Muscle of leg (tissue), 11 donors: ENCODE data around the gene MYO3B. TPM values are rescaled to one million over a fixed set of nuclear protein-coding genes. Genes with fewer than 3 reads are reported as not detected.

Experiments used
- DNase-seq: peaks from one replicate; pipeline ENCODE4 v3.0.0; 2013
- H3K27ac ChIP-seq: one replicate; pipeline ENCODE4 v1.5.1; 2013; ENCODE audit warnings: mild to moderate bottlenecking, low read length, control low read depth
- H3K27me3 ChIP-seq: one replicate; pipeline ENCODE4 v1.6.1; 2013; ENCODE audit warnings: low read length; ENCODE audit not compliant: control insufficient read depth, insufficient read depth
- H3K36me3 ChIP-seq: one replicate; pipeline ENCODE4 v1.6.1; 2013; ENCODE audit warnings: low read length; ENCODE audit not compliant: control insufficient read depth, insufficient read depth
- H3K4me1 ChIP-seq: one replicate; pipeline ENCODE4 v1.6.1; 2013; ENCODE audit warnings: low read length; ENCODE audit not compliant: control insufficient read depth, insufficient read depth
- H3K4me3 ChIP-seq: one replicate; pipeline ENCODE4 v1.5.1; 2013; ENCODE audit warnings: low read length, control low read depth
- H3K9me3 ChIP-seq: replicated peaks from 2 replicates; pipeline ENCODE4 v1.6.1; 2013; ENCODE audit warnings: low read depth, low read length; ENCODE audit not compliant: control insufficient read depth
- WGBS: methylation state at CpG from one replicate; pipeline ENCODE4 v1.1.5; 2013; ENCODE audit warnings: missing lambda C conversion rate; ENCODE audit not compliant: insufficient coverage; 5-methylcytosine and 5-hydroxymethylcytosine counted together
- polyA plus RNA-seq, 8 donors: library from polyadenylated mRNA; unstranded; fragments of 120-200 nt; gene quantifications; one replicate each; pipeline versions ENCODE4 v1.2.1 to v1.2.3, GENCODE V29; 2013; ENCODE audit warnings: inconsistent platforms in 1 of 8, low replicate concordance in 1 of 8; ENCODE audit not compliant: insufficient read length in 8 of 8, insufficient read depth in 1 of 8
- total RNA-seq: library from RNA; stranded (reverse); fragments of 120-200 nt; gene quantifications from one replicate; pipeline ENCODE4 v1.2.4, GENCODE V29; 2013

Gene MYO3B
- total and polyA plus RNA-seq, 9 donors: 0.12 to 0.79 (median 0.18) TPM

DNA sequence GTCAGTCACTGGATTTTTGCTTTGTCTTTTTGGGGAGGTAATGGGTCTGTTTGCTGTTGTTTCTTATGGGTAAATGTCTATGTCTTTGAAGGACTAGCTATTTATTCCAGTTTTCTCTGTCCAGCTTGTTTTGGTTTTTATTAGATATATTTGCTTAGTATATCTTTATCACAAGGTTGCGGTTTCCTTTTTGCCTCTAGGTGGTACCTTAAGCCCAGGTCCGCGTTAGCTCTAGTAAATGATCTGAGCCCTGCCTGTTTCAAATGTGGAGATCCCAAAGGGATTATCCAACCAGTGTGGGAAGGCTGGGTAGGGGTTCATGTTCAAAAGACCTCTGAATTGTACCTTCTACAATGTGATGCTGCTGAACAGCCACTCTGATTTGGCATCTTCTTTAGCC lies 114.5 kb downstream of the MYO3B start:
- H3K27me3 ChIP-seq: no peaks in the 10 kb centered on the region
- no peak overlapping the region for H3K4me3 ChIP-seq
- H3K27ac ChIP-seq: no peak overlapping the region
- no peaks in the 10 kb centered on the region for H3K36me3 ChIP-seq
- H3K4me1 ChIP-seq: no peaks in the 10 kb centered on the region
- DNase-seq: no peak
- WGBS: 55% methylated on average over 2 of the region's 3 CpGs
- no peaks in the 10 kb centered on the region for H3K9me3 ChIP-seq

DNA sequence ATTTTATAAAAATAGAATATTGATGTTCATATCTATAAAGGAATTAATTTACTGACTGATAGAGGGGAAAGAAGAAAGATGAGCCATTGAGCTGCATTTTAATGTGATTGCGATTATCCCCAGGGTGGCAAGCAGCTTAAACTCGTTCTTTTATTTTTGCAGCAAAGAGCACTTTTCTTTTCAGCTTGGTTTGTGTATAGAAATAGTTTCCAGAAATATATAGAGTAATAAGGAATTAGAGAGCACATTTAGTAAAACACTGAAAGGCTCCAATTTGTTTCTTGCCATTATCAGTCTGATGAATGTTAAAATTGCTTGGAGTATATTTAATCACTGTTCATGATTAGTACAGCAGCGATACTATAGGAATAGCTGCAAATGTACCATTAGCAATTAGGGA lies 119.5 kb downstream of the MYO3B start:
- Histone ChIP-seq H3K27ac (no peak overlapping the region), H3K36me3 (no peaks in the 10 kb centered on the region), H3K4me1 (no peaks in the 10 kb centered on the region), H3K27me3 (no peaks in the 10 kb centered on the region), H3K9me3 (no peaks in the 10 kb centered on the region), H3K4me3 (no peak overlapping the region)
- DNase-seq: no peak
- WGBS: 100% methylated on average over 1 of the region's 3 CpGs

DNA sequence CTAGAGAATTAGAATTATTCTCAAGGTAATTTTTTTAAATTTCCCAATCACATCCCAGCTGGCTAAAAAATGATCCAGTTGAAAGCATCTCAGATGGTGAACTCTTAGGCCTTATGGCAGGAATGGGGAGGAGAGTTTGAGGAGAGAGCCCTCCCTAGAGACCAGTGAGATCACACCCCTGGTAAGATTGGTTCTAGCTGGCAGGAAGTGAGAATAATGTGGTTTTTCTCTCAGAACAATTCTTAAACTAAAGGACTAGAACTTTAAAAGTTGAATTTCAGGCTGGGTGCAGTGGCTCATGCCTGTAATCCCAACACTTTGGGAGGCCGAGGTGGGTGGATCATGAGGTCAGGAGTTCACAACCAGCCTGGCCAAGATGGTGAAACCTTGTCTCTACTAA lies 120.2 kb downstream of the MYO3B start:
- H3K9me3 ChIP-seq: no peaks in the 10 kb centered on the region
- H3K4me3 ChIP-seq: no peak overlapping the region
- H3K36me3 ChIP-seq: no peaks in the 10 kb centered on the region
- DNase-seq: no peak
- H3K27ac ChIP-seq: no peak overlapping the region
- WGBS: no CpG with 5 or more reads among the region's 1 CpG
- H3K27me3 ChIP-seq: no peaks in the 10 kb centered on the region
- H3K4me1 ChIP-seq: no peaks in the 10 kb centered on the region

DNA sequence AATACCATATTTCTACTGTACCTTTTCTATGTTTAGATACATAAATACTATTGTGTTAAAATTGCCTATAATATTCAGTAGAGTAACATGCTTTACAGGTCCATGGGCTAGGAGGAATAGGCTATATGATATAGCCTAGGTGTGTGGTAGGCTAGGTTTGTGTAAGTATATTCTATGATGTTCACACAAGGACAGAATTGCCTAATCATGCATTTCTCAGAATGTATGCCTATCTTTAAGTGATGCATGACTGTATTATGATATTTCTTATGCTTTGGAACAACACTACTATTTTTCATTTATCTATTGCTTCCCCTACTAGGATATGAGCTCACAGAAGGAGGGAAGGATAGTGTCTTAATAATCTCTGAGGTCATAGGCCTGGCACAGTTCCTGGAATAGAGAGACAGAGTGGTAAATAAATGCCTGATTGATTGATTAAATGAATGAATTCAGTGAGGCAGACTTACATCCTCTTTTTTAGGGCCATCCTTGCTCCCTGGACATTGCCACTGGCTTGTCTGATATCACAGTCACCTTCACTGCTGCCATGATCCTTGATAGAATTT lies 121.0 kb downstream of the MYO3B start:
- no peak overlapping the region for H3K27ac ChIP-seq
- no peaks in the 10 kb centered on the region for H3K36me3 ChIP-seq
- no peak overlapping the region for H3K4me3 ChIP-seq
- no peak for DNase-seq
- no peaks in the 10 kb centered on the region for H3K4me1 ChIP-seq
- H3K9me3 ChIP-seq: no peaks in the 10 kb centered on the region
- H3K27me3 ChIP-seq: no peaks in the 10 kb centered on the region

DNA sequence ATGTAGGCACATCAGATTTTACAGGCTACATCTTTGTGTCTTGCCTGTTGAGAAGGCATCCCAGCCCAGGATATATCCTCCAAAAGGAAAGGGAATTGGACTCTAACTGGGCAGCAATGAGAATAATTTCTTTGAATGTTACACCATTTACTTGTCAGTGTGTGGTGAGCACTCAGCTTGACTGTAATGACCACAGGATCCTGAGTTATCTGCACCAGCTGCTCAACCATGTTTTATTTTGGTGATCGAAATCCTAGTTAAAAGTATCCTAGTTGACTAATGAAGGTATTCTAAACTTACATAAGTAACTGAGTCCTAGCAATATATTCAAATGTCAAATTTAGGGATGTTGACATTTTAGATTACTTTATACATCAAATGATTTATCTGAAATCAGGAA lies 123.0 kb downstream of the MYO3B start:
- no CpG with 5 or more reads among the region's 1 CpG for WGBS
- Histone ChIP-seq H3K27me3 (no peaks in the 10 kb centered on the region), H3K27ac (no peak overlapping the region)

DNA sequence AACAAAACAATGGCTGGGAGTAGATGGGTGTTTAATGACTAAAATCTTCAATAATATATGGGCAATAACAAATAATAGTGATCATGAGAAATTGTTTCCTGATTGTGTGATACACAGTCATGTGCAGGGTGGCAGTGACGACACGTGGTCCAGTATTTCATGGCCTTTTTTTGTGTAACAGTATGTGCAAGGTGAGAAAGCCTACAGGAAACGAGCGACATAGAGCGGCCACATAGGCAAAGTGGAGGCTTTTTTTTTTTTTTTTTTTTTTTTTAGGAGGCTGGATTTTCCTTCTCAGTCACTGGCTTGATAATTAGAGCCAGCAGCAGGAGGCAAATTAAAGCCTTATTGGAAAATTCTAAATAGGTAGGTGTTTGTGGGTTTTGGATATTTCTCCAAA lies 123.7 kb downstream of the MYO3B start:
- Histone ChIP-seq H3K4me3 (no peak overlapping the region), H3K27me3 (no peaks in the 10 kb centered on the region), H3K36me3 (no peaks in the 10 kb centered on the region), H3K27ac (no peak overlapping the region), H3K9me3 (no peaks in the 10 kb centered on the region), H3K4me1 (no peaks in the 10 kb centered on the region)
- DNase-seq: no peak
- 60% methylated on average over 2 of the region's 5 CpGs for WGBS

More for the DNA sequence above, 123.0 kb downstream of the MYO3B start:
- Histone ChIP-seq H3K4me1 (no peaks in the 10 kb centered on the region), H3K36me3 (no peaks in the 10 kb centered on the region), H3K4me3 (no peak overlapping the region), H3K9me3 (no peaks in the 10 kb centered on the region)
- DNase-seq: no peak

DNA sequence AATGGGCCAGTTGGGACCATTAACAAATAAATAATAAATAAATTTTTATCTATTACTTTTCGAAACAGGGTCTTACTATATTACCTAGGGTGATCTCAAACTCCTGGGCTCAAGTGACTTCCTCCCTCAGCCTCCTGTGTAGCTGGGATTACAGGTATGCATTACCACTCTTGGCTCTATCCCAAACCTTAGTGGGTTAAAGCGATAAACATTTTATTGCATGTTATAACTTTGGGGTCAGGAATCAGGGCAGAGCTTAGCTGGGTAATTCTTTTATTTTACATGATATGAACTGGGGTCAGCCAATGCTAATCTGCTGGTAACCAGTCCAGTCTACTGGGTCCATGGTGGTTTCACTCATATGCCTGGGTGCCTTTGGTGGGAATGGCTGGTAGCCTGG lies 127.8 kb downstream of the MYO3B start:
- H3K36me3 ChIP-seq: no peaks in the 10 kb centered on the region
- no peak for DNase-seq
- H3K9me3 ChIP-seq: no peaks in the 10 kb centered on the region
- no peak overlapping the region for H3K4me3 ChIP-seq
- no peak overlapping the region for H3K27ac ChIP-seq
- H3K27me3 ChIP-seq: no peaks in the 10 kb centered on the region
- WGBS: no CpG with 5 or more reads among the region's 2 CpGs
- no peaks in the 10 kb centered on the region for H3K4me1 ChIP-seq

DNA sequence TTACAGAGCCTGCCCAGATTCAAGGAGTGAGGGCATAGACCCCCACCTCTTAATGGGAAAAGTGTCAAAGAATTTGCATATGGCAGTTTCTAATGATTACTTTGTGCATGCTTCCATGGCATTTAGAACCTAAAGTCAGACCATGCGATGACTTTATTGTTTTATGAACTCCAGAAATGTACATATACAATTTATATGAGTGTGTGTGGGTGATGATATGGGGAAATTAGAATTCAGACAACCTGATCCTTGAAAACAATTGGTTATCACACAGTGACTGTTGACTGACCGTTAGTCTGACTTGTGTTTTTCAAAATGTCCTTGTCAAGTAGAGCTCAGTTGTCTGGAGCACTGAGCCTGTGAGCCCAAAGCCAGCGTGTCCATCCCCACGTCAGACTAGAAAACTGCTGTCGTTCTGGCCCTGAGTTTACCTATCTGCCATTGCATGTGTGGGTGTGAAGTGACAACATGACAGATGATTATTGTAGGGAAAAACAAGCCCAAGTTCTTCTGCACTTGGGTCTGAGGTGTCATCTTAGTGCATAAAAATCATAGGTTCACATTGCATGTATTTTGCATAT lies 128.4 kb downstream of the MYO3B start:
- Histone ChIP-seq H3K4me3 (no peak overlapping the region), H3K9me3 (no peaks in the 10 kb centered on the region), H3K27me3 (no peaks in the 10 kb centered on the region), H3K27ac (no peak overlapping the region), H3K4me1 (no peaks in the 10 kb centered on the region), H3K36me3 (no peaks in the 10 kb centered on the region)
- 79% methylated on average over 3 of the region's 5 CpGs for WGBS
- DNase-seq: no peak

DNA sequence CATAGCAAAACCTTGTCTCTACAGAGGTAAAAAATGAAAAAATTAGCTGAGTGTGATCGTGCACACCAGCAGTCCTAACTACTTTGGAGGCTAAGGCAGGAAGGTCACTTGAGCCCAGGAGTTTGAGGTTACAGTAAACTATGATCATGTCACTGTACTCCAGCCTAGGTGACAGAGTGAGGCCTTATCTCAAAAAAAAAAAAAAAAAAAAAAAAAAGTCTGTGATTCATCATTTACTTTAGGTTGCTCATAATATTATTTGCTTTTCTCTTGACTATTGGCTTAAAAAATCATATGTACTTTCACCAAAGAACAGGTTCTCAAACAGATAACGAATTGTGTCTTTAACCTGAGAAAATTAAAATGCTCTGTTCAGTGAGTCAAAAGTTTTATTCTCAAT lies 129.1 kb downstream of the MYO3B start:
- Histone ChIP-seq H3K27ac (no peak overlapping the region), H3K36me3 (no peaks in the 10 kb centered on the region), H3K4me3 (no peak overlapping the region), H3K9me3 (no peaks in the 10 kb centered on the region), H3K27me3 (no peaks in the 10 kb centered on the region), H3K4me1 (no peaks in the 10 kb centered on the region)
- WGBS: no CpG with 5 or more reads among the region's 2 CpGs
- DNase-seq: no peak

DNA sequence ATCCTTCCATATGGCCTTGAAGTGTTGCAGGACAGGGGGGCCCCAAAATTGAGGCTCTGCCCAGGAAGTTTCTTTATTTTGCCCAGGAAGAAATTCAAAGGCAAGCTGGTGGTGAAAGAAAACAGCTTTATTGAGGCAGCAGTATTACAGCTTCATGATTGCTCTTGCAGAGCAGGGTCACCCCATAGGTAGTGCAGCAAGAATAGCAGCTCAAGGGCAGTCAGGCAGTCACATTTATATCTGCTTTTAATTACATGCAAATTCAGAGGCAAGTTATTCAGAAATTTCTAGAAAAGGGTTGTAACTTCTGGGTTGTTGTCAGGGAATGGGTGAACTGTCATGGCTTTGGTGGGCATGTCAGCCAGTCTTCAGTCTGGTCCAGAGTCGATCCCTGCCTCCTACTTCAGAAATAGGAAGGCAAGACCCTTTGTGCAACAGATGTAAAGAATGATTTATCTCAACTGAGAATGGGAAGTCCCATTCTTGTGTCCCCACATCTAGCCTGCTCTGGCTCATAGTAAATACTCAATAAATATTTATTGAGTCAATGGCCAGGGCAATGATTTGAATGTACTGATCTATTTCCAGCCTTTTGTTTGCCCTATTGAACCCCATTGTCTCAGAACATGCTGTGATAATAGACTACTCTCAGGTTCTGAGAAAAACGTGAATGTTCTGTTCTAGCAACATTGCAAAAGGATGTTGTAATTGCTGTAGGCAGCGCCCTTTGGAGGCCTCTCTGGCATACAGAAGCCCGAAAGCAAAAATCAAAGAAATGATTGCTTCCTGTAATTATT lies 129.8 kb downstream of the MYO3B start:
- 100% methylated on average over 1 of the region's 4 CpGs for WGBS
- H3K36me3 ChIP-seq: no peaks in the 10 kb centered on the region
- DNase-seq: no peak

More for the DNA sequence above, 129.8 kb downstream of the MYO3B start:
- Histone ChIP-seq H3K27me3 (no peaks in the 10 kb centered on the region), H3K27ac (no peak overlapping the region), H3K9me3 (no peaks in the 10 kb centered on the region), H3K4me1 (no peaks in the 10 kb centered on the region), H3K4me3 (no peak overlapping the region)
